ENCODE data around the gene SMIM21.

DNA sequence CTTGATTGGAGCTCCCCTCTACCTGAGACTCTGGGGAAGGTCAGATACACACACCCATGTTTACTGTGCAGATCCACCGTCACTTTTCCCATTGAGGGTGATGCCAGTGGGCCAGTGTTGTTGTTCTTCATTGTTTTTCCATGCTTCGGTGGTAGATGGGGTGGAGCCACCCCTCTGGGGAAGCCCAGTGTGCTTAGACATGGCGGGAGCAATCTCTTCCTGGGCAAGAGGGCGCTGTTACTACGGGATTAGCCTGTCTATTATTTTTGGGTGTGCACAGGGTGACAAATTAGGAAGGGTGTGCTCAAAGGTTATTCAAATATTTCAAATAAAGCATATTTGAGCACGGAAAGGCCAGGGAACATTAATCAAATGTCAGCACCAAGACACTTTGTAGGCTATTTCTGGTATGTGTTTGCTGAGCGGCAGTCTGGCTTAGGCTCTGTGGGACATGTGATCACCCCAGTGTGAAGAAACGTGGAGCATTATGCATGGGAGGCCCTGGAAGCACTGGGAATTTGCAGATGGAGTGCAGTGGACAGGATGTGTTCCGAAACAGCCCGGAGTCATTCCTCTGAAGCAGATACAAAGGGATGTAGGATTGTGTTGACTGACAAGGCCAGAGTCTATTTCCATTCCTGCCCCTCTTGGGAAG, 34.8 kb upstream of the SMIM21 start:
- TF ChIP-seq POLR2A (IDR thresholded peaks at IDR 0.05) (no peak), CTCF (IDR thresholded peaks at IDR 0.05) (no peak), EP300 (IDR thresholded peaks at IDR 0.05) (no peak)
